Type B pancreatic cell (in vitro differentiated cells): Measurements from ENCODE around the gene IPO13. TPM values are rescaled to one million over a fixed set of nuclear protein-coding genes. Genes with fewer than 3 reads are reported as not detected.
A peak's percentile ranks its signal among the peaks of the same experiment; 100 is the strongest.

Experiments used
- DNase-seq: peaks from one replicate; pipeline ENCODE4 v3.0.0; 2021; ENCODE audit warnings: mixed read lengths; ENCODE audit not compliant: unreplicated experiment; ENCODE audit errors: extremely low spot score
- H3K27ac Mint-ChIP-seq: 2 replicates; pipeline ENCODE4 v1.8.0; 2021; ENCODE audit warnings: mild to moderate bottlenecking, mixed read lengths
- H3K27me3 Mint-ChIP-seq: 2 replicates; pipeline ENCODE4 v1.8.0; 2021; ENCODE audit warnings: mixed read lengths
- H3K36me3 Mint-ChIP-seq: 2 replicates; pipeline ENCODE4 v1.8.0; 2021; ENCODE audit warnings: mixed read lengths
- H3K4me1 Mint-ChIP-seq: one replicate; pipeline ENCODE4 v1.8.0; 2021; ENCODE audit warnings: mixed read lengths; ENCODE audit not compliant: unreplicated experiment
- H3K4me3 Mint-ChIP-seq: 2 replicates; pipeline ENCODE4 v1.8.0; 2021; ENCODE audit warnings: mild to moderate bottlenecking, mixed read lengths
- H3K9me3 Mint-ChIP-seq: 2 replicates; pipeline ENCODE4 v1.8.0; 2021; ENCODE audit warnings: mixed read lengths
- CTCF ChIP-seq: fragments of 200-600 bp; sonication (generic); conservative IDR thresholded peaks from 2 replicates; pipeline ENCODE4 v1.5.0; 2021; ENCODE audit warnings: antibody characterized with exemption, mild to moderate bottlenecking
- total RNA-seq: library from RNA; stranded (reverse); gene quantifications from 2 replicates; pipeline ENCODE4 v1.2.1, GENCODE V29; 2021; ENCODE audit warnings: low replicate concordance

IPO13 gene
- total RNA-seq, 1 donor from 2014 or later, result 39.4 TPM

- Mint-ChIP-seq H3K4me1 (peaks cover 43% of the 10 kb centered on the region), H3K27ac (no peak overlapping the region), H3K4me3 (no peak overlapping the region), H3K36me3 (peaks cover 6% of the 10 kb centered on the region), H3K9me3 (no peaks in the 10 kb centered on the region), H3K27me3 (no peaks in the 10 kb centered on the region)
- DNase-seq, result no peak
- TF ChIP-seq CTCF, result no peak
These were observed 2.9 kb downstream of the IPO13 start for GRCh38 chr1:43949678-43950077.

GRCh38 chr1:43951021-43951985 lies 4.6 kb downstream of the IPO13 start:
- TF ChIP-seq CTCF, result no peak
- Mint-ChIP-seq H3K27me3 (no peaks in the 10 kb centered on the region), H3K36me3 (peaks cover 6% of the 10 kb centered on the region), H3K4me1 (peaks cover 31% of the 10 kb centered on the region), H3K27ac (peak overlapping the region; percentile 24), H3K4me3 (no peak overlapping the region), H3K9me3 (no peaks in the 10 kb centered on the region)
- DNase-seq, result no peak

GRCh38 chr1:43952731-43953346 lies 6.1 kb downstream of the IPO13 start:
- peaks cover 6% of the 10 kb centered on the region for H3K36me3 Mint-ChIP-seq
- peak overlapping the region; percentile 41 for H3K4me3 Mint-ChIP-seq
- no peaks in the 10 kb centered on the region for H3K27me3 Mint-ChIP-seq
- H3K27ac Mint-ChIP-seq, result peak overlapping the region; percentile 80
- H3K4me1 Mint-ChIP-seq, result peaks cover 28% of the 10 kb centered on the region
- no peak for TF ChIP-seq CTCF
- H3K9me3 Mint-ChIP-seq, result no peaks in the 10 kb centered on the region
- DNase-seq, result no peak

GRCh38 chr1:43953361-43953760 lies 6.6 kb downstream of the IPO13 start:
- H3K27ac Mint-ChIP-seq, result peak overlapping the region; percentile 80
- TF ChIP-seq CTCF, result no peak

GRCh38 chr1:43954036-43954435 lies 7.3 kb downstream of the IPO13 start:
- Mint-ChIP-seq H3K9me3 (no peaks in the 10 kb centered on the region), H3K27ac (no peak overlapping the region), H3K36me3 (peaks cover 9% of the 10 kb centered on the region), H3K4me3 (no peak overlapping the region), H3K27me3 (no peaks in the 10 kb centered on the region), H3K4me1 (peaks cover 16% of the 10 kb centered on the region)
- no peak for TF ChIP-seq CTCF
- no peak for DNase-seq

More at GRCh38 chr1:43953361-43953760, 6.6 kb downstream of the IPO13 start:
- no peaks in the 10 kb centered on the region for H3K27me3 Mint-ChIP-seq
- no peaks in the 10 kb centered on the region for H3K9me3 Mint-ChIP-seq
- peaks cover 23% of the 10 kb centered on the region for H3K4me1 Mint-ChIP-seq
- peak overlapping the region; percentile 41 for H3K4me3 Mint-ChIP-seq
- DNase-seq, result no peak
- peaks cover 6% of the 10 kb centered on the region for H3K36me3 Mint-ChIP-seq
